GM12864 (cell line): ENCODE results near the gene KCNA2.
A peak's percentile ranks its signal among the peaks of the same experiment; 100 is the strongest.

Source experiments
- DNase-seq: peaks from one replicate; pipeline ENCODE4 v3.0.0-alpha.2; 2011; ENCODE audit warnings: low read depth
- H3K4me3 ChIP-seq: 2 replicates; pipeline ENCODE4 v1.5.1; 2011; ENCODE audit warnings: mild to moderate bottlenecking, low read depth, low read length, control low read depth
- CTCF ChIP-seq: IDR thresholded peaks from 2 replicates; pipeline ENCODE4 v1.5.1; 2011; ENCODE audit warnings: low read depth, mild to moderate bottlenecking, moderate library complexity, low read length, control low read depth, inconsistent platforms; ENCODE audit errors: missing control alignments

The KCNA2 gene

GRCh38 chr1:110559157-110559556, 47.0 kb downstream of the KCNA2 start:
- no peak for DNase-seq
- TF ChIP-seq CTCF: no peak
- H3K4me3 ChIP-seq: no peak overlapping the region

GRCh38 chr1:110557481-110557880, 48.7 kb downstream of the KCNA2 start:
- no peak overlapping the region for H3K4me3 ChIP-seq
- no peak for DNase-seq
- TF ChIP-seq CTCF: no peak

- no peak for TF ChIP-seq CTCF
- no peak for DNase-seq
- H3K4me3 ChIP-seq: no peak overlapping the region
These were observed 49.7 kb downstream of the KCNA2 start for GRCh38 chr1:110556471-110556807.

- no peak for DNase-seq
- no peak for TF ChIP-seq CTCF
- peak overlapping the region; percentile 19; the same call in 1 of the 2 replicates for H3K4me3 ChIP-seq
These were observed 50.2 kb downstream of the KCNA2 start for GRCh38 chr1:110555807-110556470.

GRCh38 chr1:110554871-110555801, 51.0 kb downstream of the KCNA2 start:
- no peak for DNase-seq
- peak; percentile 80 for TF ChIP-seq CTCF
- peak overlapping the region; percentile 19 for H3K4me3 ChIP-seq

- H3K4me3 ChIP-seq: no peak overlapping the region
- DNase-seq: no peak
- TF ChIP-seq CTCF: no peak
These were observed 54.8 kb downstream of the KCNA2 start for GRCh38 chr1:110551278-110551809.

GRCh38 chr1:110549831-110550230, 56.3 kb downstream of the KCNA2 start:
- no peak for TF ChIP-seq CTCF
- H3K4me3 ChIP-seq: no peak overlapping the region
- no peak for DNase-seq
